Measurements from ENCODE around the gene DNAJC11.
A peak's percentile ranks its signal among the peaks of the same experiment; 100 is the strongest.
"Not testable (repeated sequence)": the region's sequence is repeated elsewhere in the genome, so short reads cannot be mapped to it uniquely, and the experiment has no call there.

DNAJC11 gene

DNA sequence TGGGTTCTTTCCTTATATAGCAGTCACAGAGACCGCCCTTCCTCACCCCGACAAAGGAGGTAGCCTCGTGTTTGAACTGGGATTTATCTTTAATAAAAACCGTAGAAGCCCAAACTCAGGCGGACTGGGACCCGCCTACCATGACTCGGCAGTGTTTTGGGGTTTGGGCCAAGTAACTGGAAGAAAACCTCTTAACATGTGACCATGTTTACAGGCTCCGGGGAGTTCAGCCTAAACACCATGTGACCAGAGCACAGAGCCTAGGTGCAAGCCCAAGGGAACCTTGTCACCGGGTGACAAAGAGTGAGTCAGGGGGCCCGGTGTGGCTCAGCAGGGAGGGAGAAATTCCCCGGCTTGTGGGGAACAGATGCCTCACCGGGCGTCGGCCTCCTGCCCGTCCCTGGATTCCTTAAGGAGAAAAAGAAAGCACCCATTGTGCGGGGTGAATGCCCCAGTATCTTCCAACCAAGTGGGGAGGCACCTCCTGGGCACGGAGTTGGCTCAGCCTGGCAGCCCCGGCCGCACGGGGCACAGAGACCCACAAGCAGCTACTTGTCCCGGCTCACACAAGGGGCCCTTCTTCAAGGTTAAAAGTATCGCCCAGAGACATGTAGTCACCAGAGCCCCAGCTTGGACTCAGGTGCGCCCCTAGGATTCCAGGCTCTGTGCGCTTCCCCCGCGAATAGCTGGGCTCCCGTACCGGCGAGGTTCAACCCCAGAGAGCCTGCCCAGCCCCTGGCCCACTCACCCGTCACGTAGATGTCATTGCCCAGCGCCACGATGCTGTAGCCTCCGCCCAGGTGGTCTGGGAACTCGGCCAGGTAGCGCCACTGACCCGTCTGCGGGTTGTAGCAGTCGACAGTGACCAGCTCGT, 100.3 kb downstream of the DNAJC11 start:
- peak in 1 of 2 donors; percentile 47 for DNase-seq (ENCODE audit: low read depth in 2 of 2)

DNA sequence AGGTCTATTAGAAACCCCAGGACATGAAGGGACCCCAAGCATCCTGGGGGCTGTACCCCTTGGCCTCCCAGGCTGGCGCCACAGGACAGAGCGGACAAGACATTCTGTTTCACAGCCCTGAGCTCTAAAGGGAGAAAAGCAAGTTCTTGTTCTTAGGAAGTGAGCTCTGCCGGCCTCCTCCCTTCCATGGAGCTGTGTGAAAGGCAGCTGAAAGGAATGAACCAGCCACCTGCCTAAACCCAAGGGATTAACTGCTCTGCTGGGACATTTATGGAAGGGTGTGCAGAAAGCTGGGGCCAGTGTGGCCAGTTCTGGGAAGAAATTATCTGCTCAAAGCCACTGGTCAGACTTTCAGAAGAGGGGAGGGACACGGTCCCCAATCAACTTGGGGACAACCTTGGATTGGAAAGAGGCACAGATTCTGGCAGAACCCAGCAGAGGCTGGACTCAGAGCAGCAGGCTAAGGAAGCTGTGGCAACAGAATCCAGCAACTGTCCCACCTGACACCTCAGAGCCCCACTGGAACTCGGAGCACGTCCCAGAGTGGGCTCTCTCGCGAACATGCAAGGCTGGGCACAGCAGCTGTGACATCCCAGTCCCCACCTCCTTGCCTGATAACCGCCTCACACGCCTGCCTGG, 101.1 kb downstream of the DNAJC11 start:
- DNase-seq (ENCODE audit: low read depth in 2 of 2), result no peak

GRCh38 chr1:6599991-6600390, 101.6 kb downstream of the DNAJC11 start:
- DNase-seq (ENCODE audit: low read depth in 2 of 2), result not testable (repeated sequence)

- no peak for DNase-seq (ENCODE audit: low read depth in 2 of 2)
Observed at GRCh38 chr1:6599141-6599975, 102.3 kb downstream of the DNAJC11 start.

- no peak for DNase-seq (ENCODE audit: low read depth in 2 of 2)
Observed at GRCh38 chr1:6597777-6598131, 103.9 kb downstream of the DNAJC11 start.

DNA sequence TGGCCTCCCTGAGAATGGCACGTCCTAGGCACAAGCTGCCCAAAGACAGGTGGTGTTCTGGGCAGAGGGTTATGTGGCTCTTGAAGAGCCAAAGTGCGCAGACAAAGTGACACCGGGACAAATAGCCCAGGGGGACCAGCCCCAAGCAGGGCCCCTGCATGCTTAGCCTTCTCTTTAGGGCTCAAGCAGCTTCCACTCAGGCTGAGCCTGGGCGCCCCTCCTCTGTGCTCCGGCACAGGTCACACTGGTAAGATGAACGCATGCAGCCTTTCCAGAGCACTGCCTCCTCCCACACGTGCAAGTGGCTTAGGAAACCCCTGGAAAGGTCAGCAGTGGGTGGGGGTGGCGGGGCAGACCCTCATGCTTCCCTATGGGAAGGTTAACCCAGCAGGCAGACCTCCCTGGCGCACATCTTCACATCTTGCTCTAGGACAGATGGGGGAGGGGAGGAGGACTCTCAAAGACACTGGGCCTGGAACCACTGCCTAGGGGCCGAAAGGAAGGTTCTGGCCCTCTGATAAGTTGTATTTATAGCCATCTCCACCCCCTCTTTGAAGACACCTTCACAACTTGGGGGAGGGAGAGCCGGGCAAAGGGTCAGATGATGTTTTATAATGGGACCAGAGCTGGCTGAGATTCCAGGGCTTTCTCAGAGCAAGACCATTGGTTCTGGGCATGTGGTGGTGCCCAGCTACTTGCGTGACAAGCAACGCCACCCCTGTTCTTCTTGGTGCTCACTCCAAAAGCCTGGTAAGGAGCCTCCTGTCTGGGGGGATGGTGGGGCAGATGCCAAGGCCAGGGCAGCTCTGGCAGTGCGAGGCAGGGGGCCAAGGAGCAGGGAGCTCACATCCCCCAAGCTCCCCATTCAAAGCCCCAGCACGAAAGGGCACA, 104.5 kb downstream of the DNAJC11 start:
- no peak for DNase-seq (ENCODE audit: low read depth in 2 of 2)

- no peak for DNase-seq (ENCODE audit: low read depth in 2 of 2)
Observed at GRCh38 chr1:6596351-6596750, 105.3 kb downstream of the DNAJC11 start.

- no peak for DNase-seq (ENCODE audit: low read depth in 2 of 2)
Observed at GRCh38 chr1:6594977-6595740, 106.5 kb downstream of the DNAJC11 start.

- DNase-seq (ENCODE audit: low read depth in 2 of 2), result no peak
Observed at GRCh38 chr1:6593810-6594209, 107.8 kb downstream of the DNAJC11 start.

DNA sequence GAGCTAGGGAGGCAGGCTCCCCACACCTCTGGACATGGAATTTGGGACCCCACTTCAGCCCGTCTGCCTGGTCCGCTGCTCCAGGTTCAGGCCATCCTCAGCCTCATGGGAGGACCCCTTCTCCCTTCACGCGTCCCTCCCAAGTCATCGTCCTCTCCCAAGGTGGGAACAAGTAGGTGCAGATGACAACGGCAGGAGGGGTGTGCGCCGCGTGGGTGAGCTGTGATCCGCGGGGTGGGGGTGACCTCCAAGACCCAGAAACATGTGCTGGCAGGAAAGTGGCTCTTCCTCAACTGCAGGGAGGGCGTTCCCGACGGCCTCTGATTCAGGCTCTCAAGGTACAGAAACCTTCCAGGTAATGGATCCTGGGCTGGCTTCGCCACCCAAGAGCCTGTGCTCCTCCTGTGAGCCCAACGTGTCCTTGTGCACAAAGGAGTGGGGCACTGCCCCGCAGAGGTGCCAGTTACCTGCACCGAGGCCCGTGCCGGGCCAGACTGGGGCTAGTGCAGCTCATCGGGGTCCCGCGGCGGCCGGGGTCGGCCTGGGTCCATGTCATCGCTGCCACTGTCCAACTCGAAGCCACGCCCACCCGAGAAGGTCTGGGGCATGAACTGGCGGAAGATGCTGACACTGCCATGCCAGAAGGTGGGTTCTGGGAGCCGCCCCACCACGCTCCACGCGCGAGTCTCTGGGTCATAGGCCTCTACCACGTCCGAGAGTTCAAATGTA, 108.6 kb downstream of the DNAJC11 start:
- no peak for DNase-seq (ENCODE audit: low read depth in 2 of 2)

DNA sequence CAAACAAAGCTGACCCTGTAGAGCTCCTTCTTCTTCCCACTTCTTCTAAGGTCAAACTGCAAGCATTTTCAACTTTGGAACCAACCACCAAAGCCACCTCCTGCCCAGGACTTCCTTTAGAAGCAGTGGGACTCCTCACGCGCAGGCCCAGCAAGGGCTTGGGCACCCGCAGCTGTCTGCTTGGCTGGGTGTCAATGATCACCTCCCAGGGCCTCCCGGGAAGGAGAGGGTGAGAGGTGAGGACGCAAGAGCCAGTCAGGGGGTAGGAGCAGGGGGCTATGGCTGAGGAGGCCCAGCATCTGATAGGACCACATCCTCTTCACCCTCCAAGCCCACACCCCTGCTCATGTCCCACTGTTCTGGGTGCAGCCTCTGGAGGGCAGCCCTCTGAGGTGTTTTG, 109.2 kb downstream of the DNAJC11 start:
- DNase-seq (ENCODE audit: low read depth in 2 of 2), result no peak

DNA sequence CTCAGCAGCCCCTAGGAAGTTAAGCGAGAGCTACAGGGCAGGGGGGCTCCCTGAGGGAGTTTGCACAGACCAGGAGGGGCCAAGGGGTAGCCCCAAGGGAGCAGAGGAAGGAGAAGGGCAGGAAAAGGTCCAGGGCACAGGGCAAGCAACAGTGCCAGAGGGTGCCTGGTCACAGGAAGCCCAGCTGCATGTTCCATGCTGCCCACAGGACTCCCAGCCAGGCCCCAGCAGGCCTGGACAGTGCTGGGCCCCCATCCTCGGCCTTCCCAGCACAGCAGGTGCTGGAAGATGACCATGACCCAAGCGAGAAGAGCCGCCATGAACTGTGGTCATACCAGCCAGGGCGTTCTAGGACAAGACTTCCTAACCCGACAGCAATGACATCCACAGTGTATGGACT, 110.0 kb downstream of the DNAJC11 start:
- no peak for DNase-seq (ENCODE audit: low read depth in 2 of 2)

DNA sequence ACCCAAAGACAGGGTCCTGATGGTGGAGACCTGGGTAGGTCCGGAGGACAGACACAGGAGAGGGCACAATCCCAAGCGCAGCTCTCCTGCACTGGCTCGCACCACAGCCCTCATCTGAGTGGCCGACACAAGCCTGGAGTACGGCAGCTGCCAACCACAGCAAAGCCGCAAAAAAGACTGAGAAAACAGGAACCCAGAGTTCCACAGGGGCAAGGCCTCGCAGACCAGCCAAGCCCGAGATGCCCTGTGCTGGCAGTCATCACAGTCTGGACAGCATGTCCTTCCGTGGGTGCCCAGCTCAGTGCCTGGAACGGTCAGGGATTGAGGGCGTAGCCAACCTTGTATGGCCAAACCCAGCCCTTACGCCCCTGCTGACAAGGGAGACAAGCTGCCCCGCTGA, 110.4 kb downstream of the DNAJC11 start:
- DNase-seq (ENCODE audit: low read depth in 2 of 2), result no peak

GRCh38 chr1:6590046-6590445, 111.6 kb downstream of the DNAJC11 start:
- no peak for DNase-seq (ENCODE audit: low read depth in 2 of 2)

DNA sequence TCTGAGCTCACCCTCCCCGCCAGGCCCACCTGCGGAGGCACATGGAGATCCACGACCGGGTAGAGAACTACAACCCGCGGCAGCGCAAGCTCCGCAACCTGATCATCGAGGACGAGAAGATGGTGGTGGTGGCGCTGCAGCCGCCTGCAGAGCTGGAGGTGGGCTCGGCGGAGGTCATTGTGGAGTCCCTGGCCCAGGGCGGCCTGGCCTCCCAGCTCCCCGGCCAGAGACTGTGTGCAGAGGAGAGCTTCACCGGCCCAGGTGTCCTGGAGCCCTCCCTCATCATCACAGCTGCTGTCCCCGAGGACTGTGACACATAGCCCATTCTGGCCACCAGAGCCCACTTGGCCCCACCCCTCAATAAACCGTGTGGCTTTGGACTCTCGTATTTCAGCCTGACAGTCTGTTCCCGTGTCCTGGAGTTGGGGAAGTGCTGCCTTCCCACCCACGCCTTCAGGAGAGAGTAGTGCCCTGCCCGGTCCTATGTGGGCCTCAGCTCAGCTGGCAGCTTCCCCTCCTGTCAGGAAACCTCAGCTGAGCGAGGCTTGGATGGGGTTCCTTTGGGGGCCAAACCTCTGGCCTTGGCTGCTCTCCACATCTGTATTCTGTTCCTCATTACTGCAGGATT, 112.6 kb downstream of the DNAJC11 start:
- DNase-seq (ENCODE audit: low read depth in 2 of 2), result no peak

DNA sequence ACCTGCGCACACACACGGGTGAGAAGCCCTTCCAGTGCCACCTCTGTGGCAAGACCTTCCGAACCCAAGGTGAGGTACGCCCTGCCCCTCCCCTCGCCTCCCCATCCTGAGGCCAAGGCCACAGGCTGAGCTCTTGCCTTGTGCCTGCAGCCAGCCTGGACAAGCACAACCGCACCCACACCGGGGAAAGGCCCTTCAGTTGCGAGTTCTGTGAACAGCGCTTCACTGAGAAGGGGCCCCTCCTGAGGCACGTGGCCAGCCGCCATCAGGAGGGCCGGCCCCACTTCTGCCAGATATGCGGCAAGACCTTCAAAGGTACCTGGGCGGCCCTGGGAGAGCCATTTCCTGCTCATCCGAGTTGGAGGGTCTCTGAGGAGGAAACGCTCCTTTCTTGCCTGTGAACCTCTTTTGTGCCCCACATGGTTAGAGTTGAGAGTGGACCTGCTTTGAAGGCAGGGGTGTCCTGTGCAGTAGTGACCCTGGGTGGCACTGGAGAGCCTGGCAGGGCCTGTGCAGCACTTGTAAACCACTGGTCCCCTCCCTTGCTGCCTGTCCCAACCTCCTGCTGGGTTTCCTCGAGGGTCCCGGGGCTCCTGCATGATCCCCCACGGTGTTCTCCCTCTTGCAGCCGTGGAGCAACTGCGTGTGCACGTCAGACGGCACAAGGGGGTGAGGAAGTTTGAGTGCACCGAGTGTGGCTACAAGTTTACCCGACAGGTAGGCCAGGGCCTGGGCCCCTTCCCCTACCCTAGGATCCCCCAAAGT, 113.3 kb downstream of the DNAJC11 start:
- no peak for DNase-seq (ENCODE audit: low read depth in 2 of 2)

DNA sequence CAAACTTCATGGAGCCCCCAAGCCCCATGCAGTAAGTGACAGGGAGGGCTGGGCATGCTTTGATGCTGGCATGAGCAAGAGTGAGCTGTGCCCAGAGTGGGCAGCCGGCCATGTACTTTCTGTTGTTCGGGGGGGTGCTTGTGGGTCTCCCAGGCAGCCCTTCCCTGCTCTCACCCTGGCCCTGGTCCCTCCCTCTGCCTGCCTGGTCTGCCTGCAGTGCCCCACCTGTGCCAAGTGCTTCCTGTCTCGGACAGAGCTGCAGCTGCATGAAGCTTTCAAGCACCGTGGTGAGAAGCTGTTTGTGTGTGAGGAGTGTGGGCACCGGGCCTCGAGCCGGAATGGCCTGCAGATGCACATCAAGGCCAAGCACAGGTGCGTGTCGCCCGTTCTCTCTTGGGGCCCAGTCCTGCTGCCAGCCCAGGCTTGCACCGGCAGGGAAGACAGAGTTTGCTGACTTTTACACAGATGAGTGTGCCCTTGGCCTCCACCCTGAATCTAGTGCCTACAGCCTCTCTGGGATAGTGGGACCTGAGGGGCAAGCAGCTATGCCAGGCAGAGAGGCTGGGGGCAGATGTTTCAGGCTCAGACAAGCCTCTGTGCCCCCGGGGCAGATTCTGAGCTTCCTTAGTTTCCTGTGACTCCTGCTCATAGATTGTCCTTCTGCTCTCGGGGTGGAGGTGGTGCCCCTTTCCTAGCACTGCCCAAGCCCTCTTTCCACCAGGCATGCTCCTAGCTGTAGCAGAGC, 114.2 kb downstream of the DNAJC11 start:
- DNase-seq (ENCODE audit: low read depth in 2 of 2), result no peak

DNA sequence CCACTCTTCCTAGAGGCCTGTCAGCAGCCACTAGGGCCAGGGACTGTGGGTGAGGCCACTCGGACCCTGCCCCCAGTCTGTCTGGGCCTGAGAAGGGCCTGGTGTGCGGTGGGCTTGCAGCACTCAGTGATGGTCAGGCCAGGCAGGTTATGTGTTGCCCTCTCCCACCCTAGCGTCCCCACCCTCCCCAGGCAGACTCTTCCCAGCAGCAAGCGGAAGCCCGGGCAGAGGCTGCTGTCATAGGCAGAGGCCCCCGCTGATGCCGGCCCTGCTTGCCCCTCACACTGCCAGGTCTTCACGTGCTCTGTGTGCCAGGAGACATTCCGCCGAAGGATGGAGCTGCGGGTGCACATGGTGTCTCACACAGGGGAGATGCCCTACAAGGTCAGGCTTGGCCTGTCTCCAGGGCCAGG, 115.2 kb downstream of the DNAJC11 start:
- no peak for DNase-seq (ENCODE audit: low read depth in 2 of 2)
